CD14-positive monocyte (primary cell): ENCODE results near the gene TXNRD2. TPM values are rescaled to one million over a fixed set of nuclear protein-coding genes. Genes with fewer than 3 reads are reported as not detected.

Experiments used
- DNase-seq, 3 donors: peaks; one replicate each; pipeline ENCODE4 v3.0.0-alpha.2; 2011 to 2022
- H2AFZ ChIP-seq: 2 replicates; pipeline ENCODE4 v1.6.0; 2012; ENCODE audit warnings: mild to moderate bottlenecking, low read depth, low read length, inconsistent platforms; ENCODE audit not compliant: insufficient read depth, poor library complexity, severe bottlenecking
- H3K27ac ChIP-seq, 2 donors: 1 replicate in 1 of 2; 2 replicates in 1 of 2; pipeline ENCODE4 v1.5.1; 2012 to 2013; ENCODE audit warnings: low read length in 2 of 2, control low read depth in 1 of 2, inconsistent platforms in 1 of 2, low read depth in 1 of 2, mild to moderate bottlenecking in 1 of 2
- H3K27me3 ChIP-seq, 2 donors: one replicate each; pipeline versions ENCODE4 v1.6.0 to v1.6.1; 2011 to 2013; ENCODE audit warnings: low read length in 2 of 2; ENCODE audit not compliant: control insufficient read depth in 2 of 2, insufficient read depth in 2 of 2
- H3K36me3 ChIP-seq, 2 donors: replicated peaks in 1 of 2; 1 replicate in 1 of 2; 2 replicates in 1 of 2; pipeline versions ENCODE4 v1.5.1 to v1.6.1; 2012 to 2013; ENCODE audit warnings: low read length in 2 of 2, control low read depth in 1 of 2, inconsistent platforms in 1 of 2, mild to moderate bottlenecking in 1 of 2; ENCODE audit not compliant: insufficient read depth in 2 of 2, control insufficient read depth in 1 of 2
- H3K4me1 ChIP-seq, 2 donors: 1 replicate in 1 of 2; 2 replicates in 1 of 2; pipeline versions ENCODE4 v1.5.1 to v1.6.1; 2012 to 2013; ENCODE audit warnings: low read length in 2 of 2, control low read depth in 1 of 2, inconsistent platforms in 1 of 2, mild to moderate bottlenecking in 1 of 2, moderate library complexity in 1 of 2; ENCODE audit not compliant: insufficient read depth in 2 of 2, control insufficient read depth in 1 of 2
- H3K4me2 ChIP-seq: replicated peaks from 2 replicates; pipeline ENCODE3; 2012; ENCODE audit warnings: low read length, moderate library complexity, mild to moderate bottlenecking; ENCODE audit not compliant: poor library complexity, severe bottlenecking; ENCODE audit errors: extremely low read depth
- H3K4me3 ChIP-seq, 3 experiments: fragments of 200-600 bp in 1 of 3; sonication (generic) in 1 of 3; replicated peaks in 1 of 3; 1 replicate in 2 of 3; 2 replicates in 1 of 3; pipeline ENCODE4 v1.5.1; 2011 to 2013; ENCODE audit warnings: low read length in 3 of 3, mild to moderate bottlenecking in 3 of 3, control low read depth in 2 of 3, low read depth in 2 of 3, inconsistent platforms in 1 of 3, moderate library complexity in 1 of 3
- H3K79me2 ChIP-seq: 2 replicates; pipeline ENCODE4 v1.6.0; 2012; ENCODE audit warnings: mild to moderate bottlenecking, control low read depth, inconsistent platforms, low read length, moderate library complexity; ENCODE audit not compliant: insufficient read depth
- H3K9ac ChIP-seq: 2 replicates; pipeline ENCODE4 v1.6.0; 2017; ENCODE audit warnings: low read length, mild to moderate bottlenecking; ENCODE audit not compliant: insufficient read depth, poor library complexity, severe bottlenecking
- H3K9me3 ChIP-seq, 2 donors: replicated peaks in 1 of 2; 1 replicate in 1 of 2; 2 replicates in 1 of 2; pipeline versions ENCODE4 v1.5.1 to v1.6.1; 2012 to 2013; ENCODE audit warnings: low read length in 2 of 2, control low read depth in 1 of 2; ENCODE audit not compliant: control insufficient read depth in 1 of 2, insufficient read depth in 1 of 2
- H4K20me1 ChIP-seq: 2 replicates; pipeline ENCODE4 v1.6.0; 2012; ENCODE audit warnings: mild to moderate bottlenecking, low read length, control low read depth, moderate library complexity; ENCODE audit not compliant: insufficient read depth
- H3K27ac Mint-ChIP-seq, 7 donors: one replicate each; pipeline ENCODE4 v1.8.0; 2020; ENCODE audit warnings: mild to moderate bottlenecking in 7 of 7, mixed read lengths in 7 of 7, moderate library complexity in 6 of 7, inconsistent platforms in 2 of 7
- H3K27me3 Mint-ChIP-seq, 3 donors: one replicate each; pipeline ENCODE4 v1.8.0; 2021 to 2022; ENCODE audit warnings: low read depth in 3 of 3, mild to moderate bottlenecking in 3 of 3, mixed read lengths in 3 of 3, moderate library complexity in 3 of 3, inconsistent platforms in 1 of 3
- H3K36me3 Mint-ChIP-seq, 2 donors: one replicate each; pipeline ENCODE4 v1.8.0; 2020; ENCODE audit warnings: mixed read lengths in 2 of 2, inconsistent platforms in 1 of 2, mild to moderate bottlenecking in 1 of 2
- H3K4me1 Mint-ChIP-seq: one replicate; pipeline ENCODE4 v1.8.0; 2020; ENCODE audit warnings: mild to moderate bottlenecking, mixed read lengths
- H3K4me3 Mint-ChIP-seq, 2 donors: one replicate each; pipeline ENCODE4 v1.8.0; 2020; ENCODE audit warnings: mild to moderate bottlenecking in 2 of 2, mixed read lengths in 2 of 2, moderate library complexity in 1 of 2
- H3K9me3 Mint-ChIP-seq, 7 donors: one replicate each; pipeline ENCODE4 v1.8.0; 2020 to 2022; ENCODE audit warnings: mixed read lengths in 7 of 7, mild to moderate bottlenecking in 6 of 7, moderate library complexity in 6 of 7, inconsistent platforms in 2 of 7
- CTCF ChIP-seq: fragments of 200-600 bp; IDR thresholded peaks from one replicate; pipeline ENCODE4 v1.8.0; 2022; ENCODE audit warnings: antibody characterized with exemption, mild to moderate bottlenecking
- WGBS: methylation state at CpG from one replicate; pipeline ENCODE4 v1.1.5; 2013; ENCODE audit warnings: missing lambda C conversion rate; ENCODE audit not compliant: insufficient coverage; 5-methylcytosine and 5-hydroxymethylcytosine counted together
- intact Hi-C, 2 donors: fragments of 100-400 bp; cut with micrococcal nuclease; formaldehyde crosslinking; loops; one replicate each; pipeline versions ENCODE4 v1.15.0 to v1.15.1; 2023
- polyA plus RNA-seq, 3 donors: library from polyadenylated mRNA; depleted of rRNA in 1 of 3; unstranded in 2 of 3; stranded (reverse) in 1 of 3; fragments of 300-500 nt in 2 of 3; fragments of >200 nt in 1 of 3; fragmentation: Illumina TruSeq in 2 of 3; gene quantifications; 1 replicate in 2 of 3; 2 replicates in 1 of 3; pipeline ENCODE4 v1.2.3, GENCODE V29; 2012 to 2021

The TXNRD2 gene
- polyA plus RNA-seq, 3 donors = 24.9 to 54.9 (median 30.8) TPM

GRCh38 chr22:19864538-19865106, 77.0 kb downstream of the TXNRD2 start:
- H3K27me3 Mint-ChIP-seq = peaks cover 0 to 2% (median 0%) of the 10 kb centered on the region in 3 donors
- WGBS = no CpG with 5 or more reads among the region's 5 CpGs
- H3K36me3 Mint-ChIP-seq = no peaks in the 10 kb centered on the region
- no peak overlapping the region for H2AFZ ChIP-seq
- H4K20me1 ChIP-seq = no peaks in the 10 kb centered on the region
- no peak overlapping the region for H3K9ac ChIP-seq
- H3K27ac Mint-ChIP-seq = no peak overlapping the region
- no peak for DNase-seq
- H3K36me3 ChIP-seq = no peaks in the 10 kb centered on the region
- no peak overlapping the region for H3K4me3 Mint-ChIP-seq
- peaks cover 3% of the 10 kb centered on the region for H3K4me1 Mint-ChIP-seq
- H3K27ac ChIP-seq = no peak overlapping the region
- no peak overlapping the region for H3K4me3 ChIP-seq
- H3K9me3 ChIP-seq = no peaks in the 10 kb centered on the region
- intact Hi-C loops = no loop called here
- H3K27me3 ChIP-seq = no peaks in the 10 kb centered on the region
- H3K4me2 ChIP-seq = no peak overlapping the region
- H3K9me3 Mint-ChIP-seq = no peaks in the 10 kb centered on the region
- no peak for TF ChIP-seq CTCF
- no peaks in the 10 kb centered on the region for H3K4me1 ChIP-seq
- H3K79me2 ChIP-seq = no peaks in the 10 kb centered on the region

- no peak for TF ChIP-seq CTCF
- no peak overlapping the region for H2AFZ ChIP-seq
- Mint-ChIP-seq H3K9me3 (no peaks in the 10 kb centered on the region), H3K36me3 (no peaks in the 10 kb centered on the region), H3K4me1 (peaks cover 3% of the 10 kb centered on the region), H3K27me3 (peaks cover 0 to 2% (median 0%) of the 10 kb centered on the region in 3 donors), H3K27ac (no peak overlapping the region), H3K4me3 (no peak overlapping the region)
- H3K9ac ChIP-seq = no peak overlapping the region
- H3K9me3 ChIP-seq = no peaks in the 10 kb centered on the region
- H3K79me2 ChIP-seq = no peaks in the 10 kb centered on the region
- no peaks in the 10 kb centered on the region for H3K36me3 ChIP-seq
- WGBS = 100% methylated on average over 4 of the region's 5 CpGs
- no peaks in the 10 kb centered on the region for H3K27me3 ChIP-seq
- DNase-seq = no peak
- H3K27ac ChIP-seq = no peak overlapping the region
- intact Hi-C loops = no loop called here
- H3K4me2 ChIP-seq = no peak overlapping the region
- no peaks in the 10 kb centered on the region for H4K20me1 ChIP-seq
- H3K4me3 ChIP-seq = no peak overlapping the region
- H3K4me1 ChIP-seq = no peaks in the 10 kb centered on the region
Measured at GRCh38 chr22:19863571-19863970, 78.0 kb downstream of the TXNRD2 start.
